Measurements from ENCODE around the gene SRD5A1. TPM values are rescaled to one million over a fixed set of nuclear protein-coding genes. Genes with fewer than 3 reads are reported as not detected.

SRD5A1 gene
- total and polyA plus RNA-seq, 2 of the 8 experiments (the other 6 are each of a cell fraction or from before 2014, with no cell fraction given): 34.7 to 42.4 TPM

DNA sequence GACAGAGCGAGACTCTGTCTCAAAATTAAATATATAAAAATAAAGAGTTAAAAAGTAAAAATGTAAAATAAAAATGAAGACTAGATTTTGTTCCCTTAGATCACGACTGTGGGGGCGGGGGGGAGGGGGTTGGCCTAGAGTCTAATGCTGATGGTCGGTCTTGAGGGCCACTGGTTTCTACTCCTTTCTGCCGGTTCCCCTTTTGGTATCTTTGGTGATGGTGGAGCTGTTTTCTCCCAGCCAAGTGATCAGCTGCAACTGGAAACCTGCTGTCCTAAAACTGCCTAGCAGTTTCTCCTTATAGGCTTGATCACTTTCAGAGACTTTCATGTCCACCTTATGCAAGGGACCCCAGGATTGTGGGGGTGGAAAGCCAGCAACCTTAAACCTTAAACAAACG lies 1.1 kb downstream of the SRD5A1 start:
- WGBS, 2 experiments (ENCODE audit: extremely low coverage in 1 of 2, insufficient coverage in 1 of 2, insufficient read length in 1 of 2, insufficient replicate concordance in 2 of 2, low coverage in 1 of 2, low lambda C conversion rate in 2 of 2, missing lambda C conversion rate in 1 of 2): 9% methylated on average over 6 of the region's 6 CpGs; no CpG with 5 or more reads in 1 of the 2 experiments
- no peak for TF ChIP-seq ASH2L (IDR thresholded peaks at IDR 0.05; ENCODE audit: low read length)
- TF ChIP-seq RNF2 (IDR thresholded peaks at IDR 0.05; ENCODE audit: borderline replicate concordance, low read depth, low read length, missing control alignments, poor library complexity, severe bottlenecking): no peak
- no peak for TF ChIP-seq JUN (IDR thresholded peaks at IDR 0.05; ENCODE audit: low read depth, low read length)
- TF ChIP-seq HDAC6 (IDR thresholded peaks at IDR 0.05; ENCODE audit: low read depth, low read length): no peak
- no peak for TF ChIP-seq SP4 (IDR thresholded peaks at IDR 0.05; ENCODE audit: low read length)
- TF ChIP-seq POLR2AphosphoS5 (IDR thresholded peaks at IDR 0.05; ENCODE audit: low read depth, low read length): no peak
- no peak for TF ChIP-seq RFX5 (IDR thresholded peaks at IDR 0.05; ENCODE audit: borderline replicate concordance, low read depth, low read length)
- TF ChIP-seq, protein P1, sequence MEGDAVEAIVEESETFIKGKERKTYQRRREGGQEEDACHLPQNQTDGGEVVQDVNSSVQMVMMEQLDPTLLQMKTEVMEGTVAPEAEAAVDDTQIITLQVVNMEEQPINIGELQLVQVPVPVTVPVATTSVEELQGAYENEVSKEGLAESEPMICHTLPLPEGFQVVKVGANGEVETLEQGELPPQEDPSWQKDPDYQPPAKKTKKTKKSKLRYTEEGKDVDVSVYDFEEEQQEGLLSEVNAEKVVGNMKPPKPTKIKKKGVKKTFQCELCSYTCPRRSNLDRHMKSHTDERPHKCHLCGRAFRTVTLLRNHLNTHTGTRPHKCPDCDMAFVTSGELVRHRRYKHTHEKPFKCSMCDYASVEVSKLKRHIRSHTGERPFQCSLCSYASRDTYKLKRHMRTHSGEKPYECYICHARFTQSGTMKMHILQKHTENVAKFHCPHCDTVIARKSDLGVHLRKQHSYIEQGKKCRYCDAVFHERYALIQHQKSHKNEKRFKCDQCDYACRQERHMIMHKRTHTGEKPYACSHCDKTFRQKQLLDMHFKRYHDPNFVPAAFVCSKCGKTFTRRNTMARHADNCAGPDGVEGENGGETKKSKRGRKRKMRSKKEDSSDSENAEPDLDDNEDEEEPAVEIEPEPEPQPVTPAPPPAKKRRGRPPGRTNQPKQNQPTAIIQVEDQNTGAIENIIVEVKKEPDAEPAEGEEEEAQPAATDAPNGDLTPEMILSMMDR (IDR thresholded peaks at IDR 0.05; ENCODE audit: control extremely low read depth in 1 of 3, insufficient read depth in 1 of 3, low read depth in 1 of 3, low read length in 3 of 3): no peak
- no peak for TF ChIP-seq BCL11A (IDR thresholded peaks at IDR 0.05; ENCODE audit: low read depth in 2 of 2, low read length in 2 of 2)
- no peak for TF ChIP-seq BRCA1 (IDR thresholded peaks at IDR 0.05; ENCODE audit: low read depth, low read length)
- TF ChIP-seq SAP30 (IDR thresholded peaks at IDR 0.05; ENCODE audit: insufficient read depth, insufficient replicate concordance, low read length): no peak

More for the DNA sequence above, 1.1 kb downstream of the SRD5A1 start:
- Histone ChIP-seq H2AK5ac (ENCODE audit: low read depth, low read length) (no peak overlapping the region), H3K23ac (ENCODE audit: insufficient read length) (no peak overlapping the region), H3K4me3 (ENCODE audit: extremely low read depth in 1 of 4, insufficient read depth in 2 of 4, low read depth in 3 of 4, low read length in 4 of 4) (peak overlapping the region; percentile 91 to 99 (median 92)), H3K14ac (ENCODE audit: insufficient read length) (no peak overlapping the region), H2AFZ (ENCODE audit: low read length) (no peak overlapping the region), H3K36me3 (ENCODE audit: control insufficient read depth in 2 of 4, insufficient read depth in 4 of 4, low read length in 3 of 4) (peaks cover 6 to 22% (median 13%) of the 10 kb centered on the region in 4 experiments), H3K27me3 (replicated peaks in 1 of 4; ENCODE audit: control insufficient read depth in 3 of 4, extremely low read depth in 1 of 4, insufficient read depth in 3 of 4, low read length in 3 of 4) (no peaks in the 10 kb centered on the region), H4K8ac (ENCODE audit: extremely low read depth, insufficient read depth, low read length) (no peak overlapping the region), H3K9ac (replicated peaks in 1 of 4; ENCODE audit: extremely low read depth in 1 of 4, low read depth in 3 of 4, low read length in 3 of 4) (peak overlapping the region in 1 of 4 experiments; percentile 70; a peak in 2 of 7 replicates), H3K4ac (replicated peaks; ENCODE audit: insufficient read length, low read depth, low read length) (no peak overlapping the region), H3K79me2 (ENCODE audit: control insufficient read depth in 1 of 2, insufficient read depth in 2 of 2, low read length in 2 of 2) (peaks cover 27 to 64% of the 10 kb centered on the region in 2 experiments), H2BK5ac (ENCODE audit: low read depth, low read length) (no peak overlapping the region), H4K20me1 (replicated peaks in 1 of 2; ENCODE audit: control insufficient read depth in 1 of 2, insufficient read depth in 2 of 2, low read length in 2 of 2) (peaks cover 4 to 20% of the 10 kb centered on the region in 2 experiments), H4K91ac (replicated peaks; ENCODE audit: insufficient read length, low read length) (no peak overlapping the region), H2BK15ac (ENCODE audit: low read length) (no peak overlapping the region), H3K9me3 (ENCODE audit: insufficient read depth in 2 of 2, low read depth in 1 of 2, low read length in 1 of 2) (no peaks in the 10 kb centered on the region), H3K4me1 (replicated peaks in 1 of 4; ENCODE audit: control insufficient read depth in 3 of 4, insufficient read depth in 4 of 4, low read length in 3 of 4) (peaks cover 0 to 4% (median 1%) of the 10 kb centered on the region in 4 experiments; a peak in 4 of 7 replicates), H3K23me2 (ENCODE audit: low read depth, low read length) (peaks cover 2% of the 10 kb centered on the region; the same call in 1 of the 2 replicates), H2BK20ac (ENCODE audit: low read length) (no peak overlapping the region), H4K5ac (ENCODE audit: insufficient read length, low read depth, low read length) (no peak overlapping the region), H3K18ac (ENCODE audit: extremely low read depth, low read length) (no peak overlapping the region; the same call in 1 of the 2 replicates), H3K27ac (ENCODE audit: low read depth, low read length) (no peak overlapping the region), H3K79me1 (ENCODE audit: low read depth, low read length) (peaks cover 9% of the 10 kb centered on the region; the same call in 1 of the 2 replicates), H3K4me2 (ENCODE audit: insufficient read depth in 1 of 2, low read depth in 2 of 2, low read length in 2 of 2) (peak overlapping the region; percentile 68 to 77), H3K56ac (replicated peaks; ENCODE audit: insufficient read length, low read depth, low read length) (no peak overlapping the region), H2BK12ac (ENCODE audit: low read depth, low read length) (no peak overlapping the region), H2BK120ac (replicated peaks; ENCODE audit: low read depth, low read length) (no peak overlapping the region)
- FAIRE-seq (no peak), DNase-seq (ENCODE audit: low read depth in 1 of 2, low spot score in 2 of 2) (no peak)
- CTCF ChIA-PET (ENCODE audit: partially characterized antibody): interaction anchor here (2.6 kb wide), 1 partner anchor 111 kb away, joined by 16 read pairs; no protein-coding TSS in a partner anchor
- POLR2A ChIA-PET (ENCODE audit: partially characterized antibody): interaction anchor here (1.2 to 4.3 kb wide), 3 partner anchors 15 to 125 kb away, joined by 3 to 29 read pairs (median 5); partner anchors contain the start of gene TENT4A

Data from H1 (cell line).